ENCODE measurements around the gene MEIS2.

DNA sequence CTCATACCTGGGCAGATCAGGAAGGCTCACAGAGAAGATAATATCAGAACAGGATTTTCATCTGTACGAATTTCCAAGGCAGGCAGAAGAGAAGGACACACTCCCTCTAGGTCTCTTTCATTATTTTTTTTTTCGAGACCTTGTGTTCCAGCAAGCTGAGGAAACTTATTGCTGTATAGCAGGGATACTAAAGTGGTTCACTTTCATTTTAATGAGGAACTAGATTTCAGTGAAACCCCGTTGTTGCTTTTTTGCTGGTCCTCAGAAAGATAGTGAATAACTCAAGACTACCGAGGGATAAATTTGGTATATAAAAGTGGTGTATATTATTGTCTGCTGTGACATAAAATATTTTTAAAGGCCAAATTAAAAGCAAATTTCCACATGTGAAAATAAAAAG, 24.6 kb downstream of the MEIS2 start:
- TF ChIP-seq, protein P1, sequence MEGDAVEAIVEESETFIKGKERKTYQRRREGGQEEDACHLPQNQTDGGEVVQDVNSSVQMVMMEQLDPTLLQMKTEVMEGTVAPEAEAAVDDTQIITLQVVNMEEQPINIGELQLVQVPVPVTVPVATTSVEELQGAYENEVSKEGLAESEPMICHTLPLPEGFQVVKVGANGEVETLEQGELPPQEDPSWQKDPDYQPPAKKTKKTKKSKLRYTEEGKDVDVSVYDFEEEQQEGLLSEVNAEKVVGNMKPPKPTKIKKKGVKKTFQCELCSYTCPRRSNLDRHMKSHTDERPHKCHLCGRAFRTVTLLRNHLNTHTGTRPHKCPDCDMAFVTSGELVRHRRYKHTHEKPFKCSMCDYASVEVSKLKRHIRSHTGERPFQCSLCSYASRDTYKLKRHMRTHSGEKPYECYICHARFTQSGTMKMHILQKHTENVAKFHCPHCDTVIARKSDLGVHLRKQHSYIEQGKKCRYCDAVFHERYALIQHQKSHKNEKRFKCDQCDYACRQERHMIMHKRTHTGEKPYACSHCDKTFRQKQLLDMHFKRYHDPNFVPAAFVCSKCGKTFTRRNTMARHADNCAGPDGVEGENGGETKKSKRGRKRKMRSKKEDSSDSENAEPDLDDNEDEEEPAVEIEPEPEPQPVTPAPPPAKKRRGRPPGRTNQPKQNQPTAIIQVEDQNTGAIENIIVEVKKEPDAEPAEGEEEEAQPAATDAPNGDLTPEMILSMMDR (conservative IDR thresholded peaks at IDR 0.05; ENCODE audit: low read depth in 2 of 2) = no peak
- TF ChIP-seq, protein P2, sequence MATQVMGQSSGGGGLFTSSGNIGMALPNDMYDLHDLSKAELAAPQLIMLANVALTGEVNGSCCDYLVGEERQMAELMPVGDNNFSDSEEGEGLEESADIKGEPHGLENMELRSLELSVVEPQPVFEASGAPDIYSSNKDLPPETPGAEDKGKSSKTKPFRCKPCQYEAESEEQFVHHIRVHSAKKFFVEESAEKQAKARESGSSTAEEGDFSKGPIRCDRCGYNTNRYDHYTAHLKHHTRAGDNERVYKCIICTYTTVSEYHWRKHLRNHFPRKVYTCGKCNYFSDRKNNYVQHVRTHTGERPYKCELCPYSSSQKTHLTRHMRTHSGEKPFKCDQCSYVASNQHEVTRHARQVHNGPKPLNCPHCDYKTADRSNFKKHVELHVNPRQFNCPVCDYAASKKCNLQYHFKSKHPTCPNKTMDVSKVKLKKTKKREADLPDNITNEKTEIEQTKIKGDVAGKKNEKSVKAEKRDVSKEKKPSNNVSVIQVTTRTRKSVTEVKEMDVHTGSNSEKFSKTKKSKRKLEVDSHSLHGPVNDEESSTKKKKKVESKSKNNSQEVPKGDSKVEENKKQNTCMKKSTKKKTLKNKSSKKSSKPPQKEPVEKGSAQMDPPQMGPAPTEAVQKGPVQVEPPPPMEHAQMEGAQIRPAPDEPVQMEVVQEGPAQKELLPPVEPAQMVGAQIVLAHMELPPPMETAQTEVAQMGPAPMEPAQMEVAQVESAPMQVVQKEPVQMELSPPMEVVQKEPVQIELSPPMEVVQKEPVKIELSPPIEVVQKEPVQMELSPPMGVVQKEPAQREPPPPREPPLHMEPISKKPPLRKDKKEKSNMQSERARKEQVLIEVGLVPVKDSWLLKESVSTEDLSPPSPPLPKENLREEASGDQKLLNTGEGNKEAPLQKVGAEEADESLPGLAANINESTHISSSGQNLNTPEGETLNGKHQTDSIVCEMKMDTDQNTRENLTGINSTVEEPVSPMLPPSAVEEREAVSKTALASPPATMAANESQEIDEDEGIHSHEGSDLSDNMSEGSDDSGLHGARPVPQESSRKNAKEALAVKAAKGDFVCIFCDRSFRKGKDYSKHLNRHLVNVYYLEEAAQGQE (IDR thresholded peaks at IDR 0.05; ENCODE audit: unreplicated experiment) = no peak
- TF ChIP-seq ZNF114 (CRISPR knock-in tag; IDR thresholded peaks at IDR 0.05) (no peak), EZH2phosphoT487 (IDR thresholded peaks at IDR 0.05; ENCODE audit: unreplicated experiment) (no peak), POLR2AphosphoS5 (IDR thresholded peaks at IDR 0.05; ENCODE audit: low read depth) (no peak), JUNB (IDR thresholded peaks at IDR 0.05; ENCODE audit: unreplicated experiment) (no peak), EZH2 (IDR thresholded peaks at IDR 0.05; ENCODE audit: low read depth, unreplicated experiment) (no peak)
- TF ChIP-seq, protein P3, sequence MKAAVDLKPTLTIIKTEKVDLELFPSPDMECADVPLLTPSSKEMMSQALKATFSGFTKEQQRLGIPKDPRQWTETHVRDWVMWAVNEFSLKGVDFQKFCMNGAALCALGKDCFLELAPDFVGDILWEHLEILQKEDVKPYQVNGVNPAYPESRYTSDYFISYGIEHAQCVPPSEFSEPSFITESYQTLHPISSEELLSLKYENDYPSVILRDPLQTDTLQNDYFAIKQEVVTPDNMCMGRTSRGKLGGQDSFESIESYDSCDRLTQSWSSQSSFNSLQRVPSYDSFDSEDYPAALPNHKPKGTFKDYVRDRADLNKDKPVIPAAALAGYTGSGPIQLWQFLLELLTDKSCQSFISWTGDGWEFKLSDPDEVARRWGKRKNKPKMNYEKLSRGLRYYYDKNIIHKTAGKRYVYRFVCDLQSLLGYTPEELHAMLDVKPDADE (IDR thresholded peaks at IDR 0.05) = no peak
